H1 (cell line): Measurements from ENCODE around the gene ZNF462. TPM values are rescaled to one million over a fixed set of nuclear protein-coding genes. Genes with fewer than 3 reads are reported as not detected.

Experiments
- CTCF ChIA-PET: fragments of 300-600 bp; sonication (Branson Sonifier 250); formaldehyde crosslinking; loops from one replicate; lab custom pipeline; 2021; ENCODE audit not compliant: partially characterized antibody; lab: Charles Lee
- POLR2A ChIA-PET: fragments of 300-600 bp; sonication (Branson Sonifier 250); formaldehyde crosslinking; loops from one replicate; lab custom pipeline; 2021; ENCODE audit warnings: inconsistent platforms; ENCODE audit not compliant: partially characterized antibody; lab: Charles Lee
- DNase-seq, 2 experiments: peaks; one replicate each; pipeline versions ENCODE4 v3.0.0 to v3.0.0-alpha.2; 2010 to 2022; ENCODE audit warnings: low spot score in 2 of 2, low read depth in 1 of 2, mixed read lengths in 1 of 2
- FAIRE-seq: peaks from 2 replicates; lab custom pipeline; 2011; peaks lifted over from hg19 to GRCh38; lab: Jason Lieb, UNC
- H2AFZ ChIP-seq: 2 replicates; pipeline ENCODE4 v1.8.1; 2012; ENCODE audit warnings: low read length, inconsistent platforms
- H2AK5ac ChIP-seq: 2 replicates; pipeline ENCODE4 v1.6.1; 2013; ENCODE audit warnings: low read depth, low read length
- H2BK120ac ChIP-seq: replicated peaks from 2 replicates; pipeline ENCODE3; 2013; ENCODE audit warnings: low read depth, low read length, inconsistent platforms
- H2BK12ac ChIP-seq: 2 replicates; pipeline ENCODE4 v1.6.1; 2013; ENCODE audit warnings: low read depth, low read length
- H2BK15ac ChIP-seq: 2 replicates; pipeline ENCODE4 v1.6.1; 2013; ENCODE audit warnings: low read length
- H2BK20ac ChIP-seq: 2 replicates; pipeline ENCODE4 v1.6.1; 2013; ENCODE audit warnings: low read length
- H2BK5ac ChIP-seq: 2 replicates; pipeline ENCODE4 v1.6.1; 2013; ENCODE audit warnings: low read depth, low read length
- H3K14ac ChIP-seq: 2 replicates; pipeline ENCODE4 v1.6.1; 2013; ENCODE audit warnings: inconsistent platforms; ENCODE audit not compliant: insufficient read length
- H3K18ac ChIP-seq: 2 replicates; pipeline ENCODE4 v1.6.1; 2013; ENCODE audit warnings: low read length; ENCODE audit errors: extremely low read depth
- H3K23ac ChIP-seq: 2 replicates; pipeline ENCODE4 v1.6.1; 2013; ENCODE audit warnings: inconsistent platforms; ENCODE audit not compliant: insufficient read length
- H3K23me2 ChIP-seq: 2 replicates; pipeline ENCODE4 v1.6.1; 2013; ENCODE audit warnings: low read depth, low read length
- H3K27ac ChIP-seq: 2 replicates; pipeline ENCODE4 v1.6.1; 2011; ENCODE audit warnings: low read depth, low read length, inconsistent platforms
- H3K27me3 ChIP-seq, 4 experiments: replicated peaks in 1 of 4; 1 replicate in 1 of 4; 2 replicates in 3 of 4; pipeline versions ENCODE4 v1.6.1 to v1.8.1; 2011 to 2013; ENCODE audit warnings: low read length in 3 of 4, mild to moderate bottlenecking in 3 of 4, inconsistent platforms in 2 of 4, mixed read lengths in 2 of 4, moderate library complexity in 1 of 4; ENCODE audit not compliant: control insufficient read depth in 3 of 4, insufficient read depth in 3 of 4; ENCODE audit errors: extremely low read depth in 1 of 4
- H3K36me3 ChIP-seq, 4 experiments: 2 replicates each; pipeline versions ENCODE4 v1.6.1 to v1.8.1; 2011 to 2013; ENCODE audit warnings: mild to moderate bottlenecking in 4 of 4, low read length in 3 of 4, moderate library complexity in 2 of 4, control low read depth in 1 of 4, inconsistent platforms in 1 of 4; ENCODE audit not compliant: insufficient read depth in 4 of 4, control insufficient read depth in 2 of 4
- H3K4ac ChIP-seq: replicated peaks from 2 replicates; pipeline ENCODE3; 2013; ENCODE audit warnings: low read length, low read depth, mixed read lengths, inconsistent platforms; ENCODE audit not compliant: insufficient read length
- H3K4me1 ChIP-seq, 4 experiments: replicated peaks in 1 of 4; 1 replicate in 1 of 4; 2 replicates in 3 of 4; pipeline versions ENCODE4 v1.6.1 to v1.8.1; 2011 to 2013; ENCODE audit warnings: low read length in 3 of 4, inconsistent platforms in 2 of 4, mixed read lengths in 1 of 4; ENCODE audit not compliant: insufficient read depth in 4 of 4, control insufficient read depth in 3 of 4
- H3K4me2 ChIP-seq, 2 experiments: 2 replicates each; pipeline versions ENCODE4 v1.6.1 to v1.8.1; 2011 to 2013; ENCODE audit warnings: low read depth in 2 of 2, low read length in 2 of 2, control low read depth in 1 of 2, inconsistent platforms in 1 of 2, mild to moderate bottlenecking in 1 of 2; ENCODE audit not compliant: insufficient read depth in 1 of 2
- H3K4me3 ChIP-seq, 4 experiments: fragments of 200-600, 300-600 bp in 1 of 4; sonication (generic), shearing (Covaris generic), sonication (Bioruptor Twin) in 1 of 4; 2 replicates each; pipeline versions ENCODE4 v1.5.1 to v1.8.1; 2011 to 2016; ENCODE audit warnings: low read length in 4 of 4, low read depth in 3 of 4, control low read depth in 2 of 4, inconsistent platforms in 2 of 4, mild to moderate bottlenecking in 2 of 4, mixed read lengths in 1 of 4, moderate library complexity in 1 of 4; ENCODE audit not compliant: insufficient read depth in 2 of 4; ENCODE audit errors: extremely low read depth in 1 of 4
- H3K56ac ChIP-seq: replicated peaks from 2 replicates; pipeline ENCODE3; 2013; ENCODE audit warnings: low read depth, mild to moderate bottlenecking, mixed read lengths, low read length, inconsistent platforms; ENCODE audit not compliant: insufficient read length
- H3K79me1 ChIP-seq: 2 replicates; pipeline ENCODE4 v1.6.1; 2013; ENCODE audit warnings: low read depth, low read length, control low read depth
- H3K79me2 ChIP-seq, 2 experiments: 2 replicates each; pipeline versions ENCODE4 v1.6.1 to v1.8.1; 2012 to 2013; ENCODE audit warnings: low read length in 2 of 2, mild to moderate bottlenecking in 2 of 2, inconsistent platforms in 1 of 2; ENCODE audit not compliant: insufficient read depth in 2 of 2, control insufficient read depth in 1 of 2
- H3K9ac ChIP-seq, 4 experiments: replicated peaks in 1 of 4; 1 replicate in 1 of 4; 2 replicates in 3 of 4; pipeline versions ENCODE4 v1.6.1 to v1.8.1; 2011 to 2013; ENCODE audit warnings: low read depth in 3 of 4, low read length in 3 of 4, control low read depth in 2 of 4, mild to moderate bottlenecking in 2 of 4, moderate library complexity in 2 of 4, inconsistent platforms in 1 of 4; ENCODE audit errors: extremely low read depth in 1 of 4
- H3K9me3 ChIP-seq, 2 experiments: 2 replicates each; pipeline versions ENCODE4 v1.6.1 to v1.8.1; 2012 to 2013; ENCODE audit warnings: mild to moderate bottlenecking in 2 of 2, moderate library complexity in 2 of 2, control low read depth in 1 of 2, inconsistent platforms in 1 of 2, low read depth in 1 of 2, low read length in 1 of 2, mixed read lengths in 1 of 2; ENCODE audit not compliant: insufficient read depth in 2 of 2
- H4K20me1 ChIP-seq, 2 experiments: replicated peaks in 1 of 2; 2 replicates each; pipeline versions ENCODE3 to v1.8.1; 2011 to 2013; ENCODE audit warnings: inconsistent platforms in 2 of 2, low read length in 2 of 2, mild to moderate bottlenecking in 1 of 2; ENCODE audit not compliant: insufficient read depth in 2 of 2, control insufficient read depth in 1 of 2
- H4K5ac ChIP-seq: 2 replicates; pipeline ENCODE4 v1.6.1; 2013; ENCODE audit warnings: low read length, low read depth, mixed read lengths, inconsistent platforms; ENCODE audit not compliant: insufficient read length
- H4K8ac ChIP-seq: 2 replicates; pipeline ENCODE4 v1.8.0; 2013; ENCODE audit warnings: mild to moderate bottlenecking, moderate library complexity, low read length, inconsistent platforms; ENCODE audit not compliant: insufficient read depth; ENCODE audit errors: extremely low read depth
- H4K91ac ChIP-seq: replicated peaks from 2 replicates; pipeline ENCODE3; 2013; ENCODE audit warnings: low read length, mixed read lengths, inconsistent platforms; ENCODE audit not compliant: insufficient read length
- CREB1 ChIP-seq: IDR thresholded peaks from 2 replicates; pipeline ENCODE4 v1.6.1; 2012; ENCODE audit warnings: inconsistent platforms
- GTF2F1 ChIP-seq: IDR thresholded peaks from 2 replicates; pipeline ENCODE4 v1.6.1; 2012; ENCODE audit warnings: low read depth, low read length, improper control_type of control experiment, borderline replicate concordance
- MAX ChIP-seq: IDR thresholded peaks from 2 replicates; pipeline ENCODE4 v1.6.1; 2012; ENCODE audit warnings: inconsistent platforms
- SRF ChIP-seq: IDR thresholded peaks from 2 replicates; pipeline ENCODE4 v1.6.1; 2011; ENCODE audit warnings: mild to moderate bottlenecking, low read depth, low read length, moderate library complexity
- ZNF274 ChIP-seq: IDR thresholded peaks from 2 replicates; pipeline ENCODE4 v1.7.0; 2012; ENCODE audit warnings: low read length, borderline replicate concordance; ENCODE audit errors: extremely low read depth
- WGBS, 2 experiments: shearing (Covaris generic) in 1 of 2; methylation state at CpG; one replicate each; pipeline versions ENCODE4 v1.1.6 to v1.1.7; 2013 to 2015; ENCODE audit warnings: low lambda C conversion rate in 2 of 2, mixed read lengths in 2 of 2, inconsistent platforms in 1 of 2, low coverage in 1 of 2, missing lambda C conversion rate in 1 of 2; ENCODE audit not compliant: insufficient replicate concordance in 2 of 2, insufficient coverage in 1 of 2, insufficient read length in 1 of 2; ENCODE audit errors: extremely low coverage in 1 of 2, missing lambda C conversion rate in 1 of 2; 5-methylcytosine and 5-hydroxymethylcytosine counted together
- polyA plus RNA-seq, 7 experiments: library from polyadenylated mRNA; depleted of rRNA in 3 of 7; stranded (reverse) in 5 of 7; unstranded in 2 of 7; fragments of >200 nt in 5 of 7; fragments of 200-250 nt in 2 of 7; gene quantifications; 1 replicate in 5 of 7; 2 replicates in 1 of 7; 4 replicates in 1 of 7; pipeline versions ENCODE4 v1.2.1 to v1.2.3, GENCODE V29; 2011 to 2013; ENCODE audit warnings: missing spikeins in 2 of 7, mixed read lengths in 2 of 7
- total RNA-seq: library from RNA; stranded (reverse); fragmentation: NEBNext Ultra II Directional; extraction: Animal tissue kit (Norgen Biotek cat#: 25700); gene quantifications from 2 replicates; pipeline ENCODE4 v1.2.1, GENCODE V29; 2021

ZNF462 gene
- total and polyA plus RNA-seq, 2 of the 8 experiments (the other 6 are each of a cell fraction or from before 2014, with no cell fraction given) = 30.0 to 163 TPM

GRCh38 chr9:106897236-106897635, 34.3 kb downstream of the ZNF462 start:
- H2BK12ac ChIP-seq = no peak overlapping the region
- no peak overlapping the region for H3K14ac ChIP-seq
- H4K8ac ChIP-seq = no peak overlapping the region
- H3K27me3 ChIP-seq = no peaks in the 10 kb centered on the region
- H2BK120ac ChIP-seq = no peak overlapping the region
- no peaks in the 10 kb centered on the region; a peak in 1 of 4 replicates for H3K9me3 ChIP-seq
- no peak overlapping the region for H2BK5ac ChIP-seq
- FAIRE-seq (no peak), DNase-seq (no peak)
- H3K27ac ChIP-seq = no peak overlapping the region
- peaks cover 53 to 100% of the 10 kb centered on the region in 2 experiments for H3K79me2 ChIP-seq
- ChIA-PET POLR2A (interaction anchor here (0.6 kb wide), 1 partner anchor 55 kb away, joined by 3 read pairs; no protein-coding TSS in a partner anchor), CTCF (interaction anchor here (1.0 kb wide), 1 partner anchor 23 kb away, joined by 4 read pairs; no protein-coding TSS in a partner anchor)
- H3K18ac ChIP-seq = no peak overlapping the region
- H2BK15ac ChIP-seq = no peak overlapping the region
- H3K36me3 ChIP-seq = peaks cover 0 to 10% (median 2%) of the 10 kb centered on the region in 4 experiments; a peak in 2 of 8 replicates
- 94% methylated on average over 1 of the region's 1 CpG; no CpG with 5 or more reads in 1 of the 2 experiments for WGBS, 2 experiments
- no peak overlapping the region for H3K23ac ChIP-seq
- no peak overlapping the region for H3K9ac ChIP-seq
- H2AK5ac ChIP-seq = no peak overlapping the region
- H2AFZ ChIP-seq = no peak overlapping the region
- H3K23me2 ChIP-seq = no peaks in the 10 kb centered on the region; the same call in 1 of the 2 replicates
- no peak overlapping the region for H4K5ac ChIP-seq
- H3K4me2 ChIP-seq = no peak overlapping the region
- H3K4me3 ChIP-seq = no peak overlapping the region
- no peak overlapping the region for H4K91ac ChIP-seq
- H3K4me1 ChIP-seq = peaks cover 3 to 18% (median 12%) of the 10 kb centered on the region in 4 experiments; a peak in 6 of 7 replicates
- H2BK20ac ChIP-seq = no peak overlapping the region
- H3K56ac ChIP-seq = no peak overlapping the region
- H3K79me1 ChIP-seq = peaks cover 7% of the 10 kb centered on the region
- no peak overlapping the region for H3K4ac ChIP-seq
- H4K20me1 ChIP-seq = peaks cover 5 to 13% of the 10 kb centered on the region in 2 experiments
- no peak for TF ChIP-seq ZNF274
- no peak for TF ChIP-seq CREB1
- TF ChIP-seq SRF = no peak
- TF ChIP-seq MAX = no peak
- TF ChIP-seq GTF2F1 = no peak
